HEK293T (cell line): ENCODE results near the gene TSEN54.

ENCODE experiments used
- CTCF ChIA-PET: fragments of 350-600 bp; formaldehyde crosslinking; extraction: SDS; loops from one replicate; lab custom pipeline; 2021; ENCODE audit warnings: antibody characterized with exemption, inconsistent platforms; lab: Yijun Ruan, JAX
- POLR2A ChIA-PET: fragments of 350-600 bp; formaldehyde crosslinking; extraction: SDS; loops from one replicate; lab custom pipeline; 2020; ENCODE audit warnings: antibody characterized with exemption, inconsistent platforms; lab: Yijun Ruan, JAX
- DNase-seq: peaks from one replicate; pipeline ENCODE4 v3.0.0; 2012; ENCODE audit warnings: mixed read lengths; ENCODE audit errors: extremely low spot score
- ARNT ChIP-seq: fragments of 450-650 bp; IDR thresholded peaks from 2 replicates; pipeline ENCODE4 v1.6.1; 2017; ENCODE audit warnings: mild to moderate bottlenecking
- BHLHE40 ChIP-seq: fragments of 450-650 bp; IDR thresholded peaks from 2 replicates; pipeline ENCODE4 v1.6.1; 2016; ENCODE audit warnings: mild to moderate bottlenecking, moderate library complexity, borderline replicate concordance
- CTBP1 ChIP-seq: fragments of 450-650 bp; IDR thresholded peaks from 2 replicates; pipeline ENCODE4 v1.6.1; 2016; ENCODE audit warnings: borderline replicate concordance
- ELF4 ChIP-seq: fragments of 450-650 bp; IDR thresholded peaks from 2 replicates; pipeline ENCODE4 v1.6.1; 2017; ENCODE audit warnings: antibody characterized with exemption
- FOXA1 ChIP-seq: fragments of 450-650 bp; IDR thresholded peaks from 2 replicates; pipeline ENCODE4 v1.6.1; 2016; ENCODE audit warnings: mild to moderate bottlenecking
- FOXK2 ChIP-seq: fragments of 450-650 bp; IDR thresholded peaks from 2 replicates; pipeline ENCODE4 v1.6.1; 2016; ENCODE audit warnings: mild to moderate bottlenecking
- FOXM1 ChIP-seq: fragments of 450-650 bp; IDR thresholded peaks from 2 replicates; pipeline ENCODE4 v1.6.1; 2017; ENCODE audit warnings: mild to moderate bottlenecking, borderline replicate concordance
- HDGF ChIP-seq: fragments of 450-650 bp; IDR thresholded peaks from 2 replicates; pipeline ENCODE4 v1.6.1; 2017; ENCODE audit warnings: antibody characterized with exemption, borderline replicate concordance
- L3MBTL2 ChIP-seq: fragments of 450-650 bp; conservative IDR thresholded peaks from 2 replicates; pipeline ENCODE4 v1.6.1; 2016; ENCODE audit warnings: mild to moderate bottlenecking
- LEF1 ChIP-seq: fragments of 450-650 bp; IDR thresholded peaks from 2 replicates; pipeline ENCODE4 v1.6.1; 2017; ENCODE audit warnings: mild to moderate bottlenecking, borderline replicate concordance
- NFRKB ChIP-seq: fragments of 450-650 bp; IDR thresholded peaks from 2 replicates; pipeline ENCODE4 v1.6.1; 2016; ENCODE audit warnings: mild to moderate bottlenecking, moderate library complexity
- SP1 ChIP-seq: fragments of 450-650 bp; IDR thresholded peaks from 2 replicates; pipeline ENCODE4 v1.6.1; 2017
- SUZ12 ChIP-seq: fragments of 450-650 bp; IDR thresholded peaks from 2 replicates; pipeline ENCODE4 v1.6.1; 2016; ENCODE audit warnings: mild to moderate bottlenecking
- TARDBP ChIP-seq: fragments of 450-650 bp; IDR thresholded peaks from 2 replicates; pipeline ENCODE4 v1.6.1; 2016
- ZNF384 ChIP-seq: fragments of 450-650 bp; IDR thresholded peaks from 2 replicates; pipeline ENCODE4 v1.6.1; 2016
- TF ChIP-seq, protein P1 (sequence below): fragments of 450-650 bp; IDR thresholded peaks from 2 replicates; pipeline ENCODE4 v1.6.1; 2016

The TSEN54 gene

DNA sequence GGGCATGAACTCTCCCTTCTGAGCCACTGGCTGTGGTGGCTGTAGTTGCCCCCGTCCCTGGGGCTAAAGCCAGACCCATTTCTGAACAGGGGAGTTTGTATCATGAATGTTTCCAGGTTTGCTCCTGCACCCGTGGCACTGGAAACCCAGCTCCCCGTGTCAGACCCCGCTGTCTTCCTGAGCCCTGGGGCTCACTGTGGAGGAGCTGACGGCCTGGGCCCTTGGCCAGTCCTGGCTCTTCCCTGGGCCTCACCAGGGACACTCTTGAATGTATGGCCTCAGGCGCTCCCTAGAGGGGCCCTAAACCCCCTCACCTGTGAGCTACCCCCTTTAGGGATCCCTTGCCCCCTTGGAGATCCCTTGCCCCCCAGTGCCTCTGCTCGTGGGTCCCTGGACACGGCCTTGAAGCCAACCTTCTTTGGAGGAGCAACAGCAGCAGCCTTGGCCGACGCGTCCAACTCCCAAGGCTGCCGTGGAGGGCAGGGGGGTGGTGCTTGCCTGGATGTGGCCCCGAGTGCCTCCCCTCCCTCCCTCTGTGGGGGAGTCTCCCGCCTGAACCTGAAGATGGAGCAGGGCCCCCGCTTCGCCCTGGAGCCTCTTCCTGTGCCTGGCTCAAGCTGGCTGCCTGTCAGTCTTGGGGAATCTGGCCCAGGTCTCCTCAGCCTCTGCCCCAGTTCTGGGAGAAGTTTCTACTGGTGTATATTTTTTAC lies 16.9 kb upstream of the TSEN54 start:
- DNase-seq: no peak
- TF ChIP-seq L3MBTL2 (no peak), BHLHE40 (no peak), FOXA1 (no peak), FOXM1 (no peak), LEF1 (no peak), ARNT (no peak), NFRKB (no peak), HDGF (no peak), ZNF384 (no peak), TARDBP (no peak), SP1 (no peak), FOXK2 (no peak)
- TF ChIP-seq, protein P1, sequence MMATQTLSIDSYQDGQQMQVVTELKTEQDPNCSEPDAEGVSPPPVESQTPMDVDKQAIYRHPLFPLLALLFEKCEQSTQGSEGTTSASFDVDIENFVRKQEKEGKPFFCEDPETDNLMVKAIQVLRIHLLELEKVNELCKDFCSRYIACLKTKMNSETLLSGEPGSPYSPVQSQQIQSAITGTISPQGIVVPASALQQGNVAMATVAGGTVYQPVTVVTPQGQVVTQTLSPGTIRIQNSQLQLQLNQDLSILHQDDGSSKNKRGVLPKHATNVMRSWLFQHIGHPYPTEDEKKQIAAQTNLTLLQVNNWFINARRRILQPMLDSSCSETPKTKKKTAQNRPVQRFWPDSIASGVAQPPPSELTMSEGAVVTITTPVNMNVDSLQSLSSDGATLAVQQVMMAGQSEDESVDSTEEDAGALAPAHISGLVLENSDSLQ: no peak
- ChIA-PET CTCF (interaction anchor here (0.8 kb wide), 1 partner anchor 9 kb away, joined by 3 read pairs; no protein-coding TSS in a partner anchor), POLR2A (interaction anchor here (0.5 to 0.9 kb wide), 4 partner anchors 28 to 280 kb away, joined by 3 to 5 read pairs (median 3); partner anchors contain the start of genes MIF4GD and TMEM94)

DNA sequence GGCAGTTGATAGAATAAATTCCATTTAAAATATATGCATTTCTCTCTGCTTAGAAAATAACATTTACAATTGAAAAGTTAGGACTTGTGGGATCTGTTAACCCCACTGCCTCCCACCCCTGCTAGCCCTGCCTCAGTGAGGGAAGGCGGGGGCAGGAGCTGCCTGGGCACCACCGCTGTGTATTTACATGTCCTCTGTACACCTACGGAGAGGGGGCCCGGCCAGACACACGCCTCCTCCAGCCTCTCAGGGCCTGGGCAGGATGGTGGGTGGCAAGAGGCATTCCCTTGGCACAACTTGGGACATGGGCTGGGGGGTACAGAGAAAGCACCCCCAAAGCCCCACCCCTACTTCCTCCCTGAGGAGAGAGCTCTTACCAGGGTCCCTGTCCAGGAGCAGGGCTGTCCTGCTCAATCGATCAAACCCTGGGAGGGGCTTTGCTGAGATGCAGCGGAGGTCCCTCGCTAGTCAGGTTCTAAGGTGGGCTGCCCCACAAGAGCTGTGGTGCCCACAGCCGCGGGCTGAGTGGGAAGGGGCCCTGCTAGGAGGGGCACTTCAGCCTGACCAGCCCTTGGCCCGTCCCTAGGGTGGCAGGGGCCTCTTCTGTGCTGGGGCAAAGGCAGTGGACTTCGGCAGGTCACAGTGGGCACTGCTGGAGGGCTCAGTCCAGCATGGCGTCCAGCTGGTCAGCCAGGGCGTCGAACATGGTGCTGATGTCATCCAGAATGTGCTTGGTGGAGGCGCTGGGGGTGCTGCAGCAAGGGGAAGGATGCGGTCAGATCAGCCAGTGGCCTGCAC lies 15.7 kb upstream of the TSEN54 start:
- DNase-seq: no peak
- ChIA-PET POLR2A (no interaction called here), CTCF (no interaction called here)
- TF ChIP-seq BHLHE40 (no peak), CTBP1 (no peak), SUZ12 (no peak), L3MBTL2 (no peak), FOXK2 (no peak), ZNF384 (no peak), ELF4 (no peak), TARDBP (no peak), FOXA1 (no peak), LEF1 (no peak), FOXM1 (no peak), NFRKB (no peak), ARNT (no peak), HDGF (no peak)
- TF ChIP-seq, protein P1: no peak

DNA sequence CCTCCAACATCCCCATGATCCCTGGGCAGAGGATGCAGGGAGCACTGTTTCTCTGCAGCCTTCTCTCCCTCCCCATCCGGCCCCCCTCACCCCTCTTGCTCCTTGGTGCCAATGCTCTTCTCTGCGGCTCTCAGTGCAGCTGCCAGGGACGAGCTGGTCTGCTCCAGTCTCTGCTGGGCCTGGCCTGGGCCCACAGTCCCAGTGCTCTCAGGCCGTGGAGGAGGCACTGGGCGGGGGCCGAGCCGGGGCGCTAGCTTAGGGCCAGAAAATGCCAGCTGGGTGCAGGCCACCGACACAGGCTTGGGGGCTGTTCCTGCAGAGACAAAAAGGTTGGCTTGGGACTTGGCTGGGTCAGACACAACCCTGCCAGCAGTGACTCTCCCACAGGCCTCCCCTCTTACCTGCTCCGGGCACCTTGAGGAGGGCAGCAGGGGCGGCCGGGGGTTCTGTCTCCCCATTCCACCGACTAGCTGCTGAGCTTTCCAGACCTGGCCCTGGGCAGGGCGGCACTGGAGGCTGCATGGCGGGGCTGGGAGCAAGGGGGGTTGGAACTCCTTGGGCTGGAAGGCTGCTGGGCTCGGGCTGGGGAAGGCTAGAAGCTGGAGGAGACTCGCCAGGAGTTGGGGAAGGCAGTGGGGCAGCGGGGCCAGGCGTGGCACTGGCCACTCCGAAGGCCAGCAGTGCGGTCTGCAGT lies 14.8 kb upstream of the TSEN54 start:
- no peak for DNase-seq
- ChIA-PET CTCF (no interaction called here), POLR2A (interaction anchor here (0.6 to 1.1 kb wide), 2 partner anchors 13 to 519 kb away, joined by 3 read pairs; no protein-coding TSS in a partner anchor)
- TF ChIP-seq FOXM1 (no peak), SUZ12 (no peak)

DNA sequence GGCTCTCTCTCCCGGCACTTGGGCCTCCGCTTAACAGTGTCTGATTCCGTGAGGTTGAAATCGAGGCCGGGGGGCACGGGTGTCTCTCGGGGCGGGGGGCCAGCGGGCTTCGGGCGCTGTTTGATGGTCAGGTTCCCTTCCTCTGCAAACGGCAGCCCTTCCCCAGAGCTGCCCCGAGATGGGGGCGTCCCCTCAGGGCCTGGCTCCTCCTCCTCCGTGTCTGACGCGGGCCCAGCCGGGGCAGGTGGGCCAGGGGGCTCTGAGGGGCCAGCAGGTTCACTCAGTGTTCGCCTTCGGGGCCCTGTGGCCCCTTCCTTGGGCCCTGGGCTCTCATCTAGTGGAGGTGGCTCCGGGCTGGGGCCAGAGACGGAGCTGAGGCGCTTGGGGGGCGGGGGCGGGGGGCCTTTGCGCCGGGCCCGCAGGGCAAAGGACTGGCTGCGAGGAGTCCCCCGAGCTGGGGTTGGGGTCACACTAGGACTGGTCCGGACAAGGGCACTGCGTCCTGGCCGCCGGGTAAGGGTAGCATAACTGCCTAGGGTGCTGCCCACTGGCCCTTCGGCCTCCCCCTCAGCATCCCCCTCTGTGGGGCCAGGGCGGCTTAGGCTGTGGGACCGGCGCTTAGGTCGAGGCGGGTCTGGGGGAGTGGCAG lies 14.1 kb upstream of the TSEN54 start:
- CTCF ChIA-PET: no interaction called here
- POLR2A ChIA-PET: interaction anchor here (0.6 to 3.6 kb wide), 4 partner anchors 10 to 520 kb away, joined by 3 to 22 read pairs (median 4); partner anchors contain the start of gene TMEM94
- TF ChIP-seq, protein P1: no peak
- TF ChIP-seq SUZ12 (no peak), LEF1 (no peak)
- DNase-seq: no peak

DNA sequence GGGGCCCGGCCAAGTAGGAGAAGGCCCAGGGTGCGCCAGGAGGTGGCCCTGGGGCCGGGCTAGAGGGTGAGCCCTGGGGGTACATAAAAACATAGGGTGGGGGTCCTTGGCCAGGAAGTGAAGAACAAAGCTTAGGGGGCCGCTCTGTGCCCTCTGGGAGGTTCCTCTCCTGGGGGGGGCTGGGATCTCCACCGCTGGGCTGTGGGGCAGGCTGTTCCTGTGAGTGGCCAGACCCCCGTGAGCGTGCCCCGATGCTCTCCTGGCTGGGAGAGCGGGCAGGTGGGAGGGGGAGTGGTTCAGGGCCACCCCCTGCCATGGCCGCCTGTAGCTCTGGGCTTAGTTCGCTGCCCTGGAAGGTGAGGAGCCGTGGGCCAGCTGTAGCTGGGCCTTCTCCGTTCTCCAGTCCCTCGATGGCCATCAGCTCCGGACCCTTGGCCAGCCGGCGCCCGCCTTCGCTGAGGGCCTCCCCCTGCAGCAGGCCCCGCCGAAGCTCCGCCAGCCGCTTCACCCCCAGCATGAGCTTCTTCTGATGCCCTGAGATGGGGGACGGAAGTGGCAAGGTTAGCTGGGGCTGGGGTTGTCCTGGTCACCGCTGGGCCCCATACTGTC lies 13.5 kb upstream of the TSEN54 start:
- POLR2A ChIA-PET: interaction anchor here (1.1 to 3.6 kb wide), 3 partner anchors 9 to 46 kb away, joined by 3 to 22 read pairs (median 6); partner anchors contain the start of gene TMEM94

More for the DNA sequence above, 13.5 kb upstream of the TSEN54 start:
- no peak for TF ChIP-seq FOXK2
- no peak for TF ChIP-seq SP1
- TF ChIP-seq, protein P1: no peak
- no peak for TF ChIP-seq BHLHE40
- no peak for TF ChIP-seq NFRKB
- no peak for TF ChIP-seq ZNF384
- TF ChIP-seq LEF1: no peak
- TF ChIP-seq ELF4: no peak
- TF ChIP-seq HDGF: no peak
- no peak for TF ChIP-seq FOXA1
- TF ChIP-seq TARDBP: no peak
- no peak for TF ChIP-seq ARNT
- TF ChIP-seq SUZ12: no peak
- TF ChIP-seq CTBP1: no peak
- TF ChIP-seq L3MBTL2: no peak
- no peak for TF ChIP-seq FOXM1
- no peak for DNase-seq
- CTCF ChIA-PET: no interaction called here
